T-helper 2 cell treated with Interferon-gamma antibody and Interleukin-4, amounts not matched to agents 100 ng/mL and 5 ng/mL, for 36 hours (primary cell): Measurements from ENCODE around the gene MAGEA3. TPM values are rescaled to one million over a fixed set of nuclear protein-coding genes. Genes with fewer than 3 reads are reported as not detected.
"Not testable (repeated sequence)": the region's sequence is repeated elsewhere in the genome, so short reads cannot be mapped to it uniquely, and the experiment has no call there.

Experiments
- intact Hi-C: fragments of 100-400 bp; cut with micrococcal nuclease; formaldehyde crosslinking; loops from one replicate; pipeline ENCODE4 v1.15.1; 2023
- total RNA-seq: library from RNA; stranded (reverse); gene quantifications from 2 replicates; pipeline ENCODE4 v1.2.3, GENCODE V29; 2022

MAGEA3 gene
- total RNA-seq, 1 donor from 2014 or later, result not detected

DNA sequence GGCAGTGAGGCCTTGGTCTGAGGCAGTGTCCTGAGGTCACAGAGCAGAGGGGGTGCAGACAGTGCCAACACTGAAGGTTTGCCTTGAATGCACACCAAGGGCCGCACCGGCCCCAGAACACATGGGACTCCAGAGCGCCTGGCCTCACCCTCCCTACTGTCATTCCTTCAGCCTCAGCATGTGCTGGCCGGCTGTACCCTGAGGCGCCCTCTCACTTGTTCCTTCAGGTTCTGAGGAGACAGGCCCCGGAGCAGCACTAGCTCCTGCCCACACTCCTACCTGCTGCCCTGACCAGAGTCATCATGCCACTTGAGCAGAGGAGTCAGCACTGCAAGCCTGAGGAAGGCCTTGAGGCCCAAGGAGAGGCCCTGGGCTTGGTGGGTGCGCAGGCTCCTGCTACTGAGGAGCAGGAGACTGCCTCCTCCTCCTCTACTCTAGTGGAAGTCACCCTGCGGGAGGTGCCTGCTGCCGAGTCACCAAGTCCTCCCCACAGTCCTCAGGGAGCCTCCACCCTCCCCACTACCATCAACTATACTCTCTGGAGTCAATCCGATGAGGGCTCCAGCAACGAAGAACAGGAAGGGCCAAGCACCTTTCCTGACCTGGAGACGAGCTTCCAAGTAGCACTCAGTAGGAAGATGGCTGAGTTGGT is 37.4 kb downstream of the MAGEA3 start:
- intact Hi-C loops, result no loop called here

- intact Hi-C loops, result not testable (repeated sequence)
Measured at GRCh38 chrX:152736528-152736927, 37.9 kb downstream of the MAGEA3 start.

DNA sequence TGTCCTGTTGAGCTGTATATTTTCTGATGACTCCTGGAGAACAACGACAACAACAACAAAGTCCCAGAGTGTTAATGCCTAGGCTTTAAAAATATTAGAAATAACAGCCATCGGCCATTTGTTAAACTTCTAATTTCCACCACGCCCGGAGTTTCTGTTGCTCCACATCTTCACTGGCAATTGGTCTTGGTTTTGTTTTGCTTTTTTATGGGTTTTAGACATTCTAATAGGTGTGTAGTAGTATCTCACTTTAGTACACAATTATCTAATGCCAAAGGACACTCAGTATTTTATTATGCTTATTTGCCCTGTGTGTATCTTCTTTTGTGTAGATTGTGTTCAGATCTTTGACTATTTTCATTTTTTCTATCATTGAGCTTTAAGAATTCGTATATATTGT is 40.0 kb downstream of the MAGEA3 start:
- intact Hi-C loops, result no loop called here

Other genes starting within 250 kb of the MAGEA3 start
- gene GABRA3, start 247.5 kb upstream of the MAGEA3 start, total RNA-seq, result not detected in 2 replicates
- 0.02 TPM in 1 of 2 replicates, not detected in the other for gene GABRQ, start 60.9 kb upstream of the MAGEA3 start, total RNA-seq
- gene CSAG2, start 10.5 kb downstream of the MAGEA3 start, total RNA-seq, result not detected in 2 replicates
- gene MAGEA2B, start 15.8 kb downstream of the MAGEA3 start, total RNA-seq, result not detected in 2 replicates
- gene CSAG1, start 34.9 kb downstream of the MAGEA3 start, total RNA-seq, result not detected in 2 replicates
- gene MAGEA12, start 35.0 kb downstream of the MAGEA3 start, total RNA-seq, result not detected in 2 replicates
- not detected in 2 replicates for gene MAGEA2, start 55.0 kb downstream of the MAGEA3 start, total RNA-seq
- gene CSAG3, start 60.4 kb downstream of the MAGEA3 start, total RNA-seq, result 0.73 TPM in 1 of 2 replicates, not detected in the other
- not detected in 2 replicates for gene MAGEA6, start 70.9 kb downstream of the MAGEA3 start, total RNA-seq
- 9.1 and 9.5 TPM in 2 replicates for gene CETN2, start 132.0 kb downstream of the MAGEA3 start, total RNA-seq
- 14.6 and 14.8 TPM in 2 replicates for gene NSDHL, start 132.3 kb downstream of the MAGEA3 start, total RNA-seq
- gene ZNF185, start 199.3 kb downstream of the MAGEA3 start, total RNA-seq, result 0.59 and 0.82 TPM in 2 replicates